ENCODE data around the gene HPS1.

DNA sequence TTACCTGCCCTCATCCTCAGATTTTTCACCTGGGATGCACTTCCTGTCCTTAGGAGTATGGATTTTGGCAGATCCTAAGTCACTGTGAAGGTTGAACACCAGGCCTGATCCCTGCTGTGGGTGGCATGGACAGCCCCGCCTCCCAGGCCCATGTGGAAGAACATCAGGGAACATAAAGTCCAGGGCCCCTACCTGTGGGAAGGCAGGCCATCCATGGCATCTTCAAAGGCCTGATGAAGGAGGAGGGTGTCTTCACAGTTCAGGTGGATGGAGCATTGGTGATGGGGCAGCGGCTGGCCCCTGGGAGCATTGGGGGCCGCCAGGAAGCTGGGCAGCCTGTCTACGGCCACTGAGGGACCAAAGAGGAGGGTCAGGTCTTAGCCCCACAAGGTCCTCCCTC lies 56.3 kb downstream of the HPS1 start:
- TF ChIP-seq, protein P1, sequence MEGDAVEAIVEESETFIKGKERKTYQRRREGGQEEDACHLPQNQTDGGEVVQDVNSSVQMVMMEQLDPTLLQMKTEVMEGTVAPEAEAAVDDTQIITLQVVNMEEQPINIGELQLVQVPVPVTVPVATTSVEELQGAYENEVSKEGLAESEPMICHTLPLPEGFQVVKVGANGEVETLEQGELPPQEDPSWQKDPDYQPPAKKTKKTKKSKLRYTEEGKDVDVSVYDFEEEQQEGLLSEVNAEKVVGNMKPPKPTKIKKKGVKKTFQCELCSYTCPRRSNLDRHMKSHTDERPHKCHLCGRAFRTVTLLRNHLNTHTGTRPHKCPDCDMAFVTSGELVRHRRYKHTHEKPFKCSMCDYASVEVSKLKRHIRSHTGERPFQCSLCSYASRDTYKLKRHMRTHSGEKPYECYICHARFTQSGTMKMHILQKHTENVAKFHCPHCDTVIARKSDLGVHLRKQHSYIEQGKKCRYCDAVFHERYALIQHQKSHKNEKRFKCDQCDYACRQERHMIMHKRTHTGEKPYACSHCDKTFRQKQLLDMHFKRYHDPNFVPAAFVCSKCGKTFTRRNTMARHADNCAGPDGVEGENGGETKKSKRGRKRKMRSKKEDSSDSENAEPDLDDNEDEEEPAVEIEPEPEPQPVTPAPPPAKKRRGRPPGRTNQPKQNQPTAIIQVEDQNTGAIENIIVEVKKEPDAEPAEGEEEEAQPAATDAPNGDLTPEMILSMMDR (IDR thresholded peaks at IDR 0.05) = no peak
- no peak for TF ChIP-seq POLR2A (IDR thresholded peaks at IDR 0.05)
